GM19351 (cell line): ENCODE data around the gene PLPP3.

ENCODE experiments used
- ATAC-seq: cut with Tn5 transposase; IDR thresholded peaks from one replicate; pipeline ENCODE4 v1.9.1; 2021; ENCODE audit warnings: mild to moderate bottlenecking, moderate library complexity; ENCODE audit not compliant: unreplicated experiment

The PLPP3 gene

GRCh38 chr1:56550138-56550858 is 29.1 kb downstream of the PLPP3 start:
- ATAC-seq, result no peak

DNA sequence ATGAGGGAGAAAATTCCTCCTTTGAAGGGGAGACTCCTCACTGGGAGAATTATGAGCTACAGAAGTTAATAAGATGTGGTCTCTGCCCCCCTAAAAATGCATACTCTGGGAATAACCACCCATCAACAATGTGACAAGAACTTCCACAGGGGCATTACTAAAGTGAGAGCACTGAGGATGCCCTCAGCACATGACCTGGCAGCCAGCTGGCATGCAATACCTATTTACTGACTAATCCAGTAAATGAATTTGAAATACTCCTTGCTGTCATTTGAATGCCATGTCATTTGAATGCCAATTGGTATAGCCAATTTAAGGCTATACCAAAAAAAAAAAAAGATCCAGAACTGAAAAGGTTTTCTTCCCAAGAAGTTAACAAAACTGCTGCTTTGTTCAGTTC is 30.8 kb downstream of the PLPP3 start:
- no peak for ATAC-seq

DNA sequence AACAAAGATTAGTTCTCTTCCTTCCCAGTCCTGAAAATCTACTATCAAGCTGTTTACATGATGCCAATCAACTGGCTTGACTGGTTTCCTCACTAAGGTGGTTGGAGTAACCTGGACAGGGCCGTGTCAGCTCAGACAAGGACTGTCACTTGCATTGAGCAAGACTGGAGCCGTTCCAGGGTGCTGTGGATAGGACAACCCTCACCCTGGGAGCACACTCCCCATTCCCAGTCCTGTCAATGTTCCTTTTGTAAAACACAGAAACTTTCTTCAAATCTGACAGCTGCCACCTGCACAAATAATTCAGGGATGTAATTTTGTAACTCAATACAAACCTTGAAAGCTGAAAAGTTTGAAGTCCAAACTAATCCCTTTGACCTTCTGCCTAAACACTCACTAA is 31.4 kb downstream of the PLPP3 start:
- no peak for ATAC-seq

- no peak for ATAC-seq
Measured at GRCh38 chr1:56547473-56547872, 31.9 kb downstream of the PLPP3 start.

DNA sequence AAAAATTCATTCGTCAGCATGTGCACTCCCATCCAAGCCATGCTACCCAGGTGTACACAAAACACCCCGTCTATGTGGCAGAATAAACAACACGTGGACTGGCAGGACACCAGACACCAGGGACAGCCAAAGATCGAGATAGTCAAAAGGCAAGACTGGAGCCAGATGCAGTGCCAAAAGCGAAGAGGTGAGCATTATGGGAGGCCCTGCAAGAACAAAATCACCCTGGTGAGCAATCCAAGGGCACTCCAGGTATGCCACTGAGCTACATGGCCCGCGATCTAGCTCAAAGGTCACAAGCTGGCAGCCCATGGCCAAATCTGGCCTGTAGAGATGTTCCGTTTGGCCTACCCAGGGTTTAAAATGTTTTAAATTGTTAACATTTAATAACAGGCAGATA is 33.7 kb downstream of the PLPP3 start:
- ATAC-seq, result no peak

GRCh38 chr1:56543783-56544612 is 35.4 kb downstream of the PLPP3 start:
- no peak for ATAC-seq

DNA sequence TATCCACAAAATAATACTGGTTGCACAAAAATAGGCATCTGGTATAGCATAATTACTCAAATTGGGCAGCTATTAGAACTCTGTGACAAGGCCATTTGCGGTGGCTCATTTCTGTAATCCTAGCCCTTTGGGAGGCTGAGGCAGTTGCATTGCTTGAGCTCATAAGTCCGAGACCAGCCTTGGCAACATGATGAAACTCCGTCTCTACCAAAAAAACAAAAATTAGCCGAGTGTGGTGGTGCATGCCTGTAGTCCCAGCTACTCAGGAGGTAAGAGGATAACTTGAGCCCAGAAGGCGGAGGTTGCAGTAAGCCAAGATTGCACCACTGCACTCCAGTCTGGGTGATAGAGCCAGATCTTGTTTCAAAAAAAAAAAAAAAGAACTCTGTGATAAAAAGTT is 36.7 kb downstream of the PLPP3 start:
- no peak for ATAC-seq

GRCh38 chr1:56541408-56541807 is 38.0 kb downstream of the PLPP3 start:
- ATAC-seq, result no peak

DNA sequence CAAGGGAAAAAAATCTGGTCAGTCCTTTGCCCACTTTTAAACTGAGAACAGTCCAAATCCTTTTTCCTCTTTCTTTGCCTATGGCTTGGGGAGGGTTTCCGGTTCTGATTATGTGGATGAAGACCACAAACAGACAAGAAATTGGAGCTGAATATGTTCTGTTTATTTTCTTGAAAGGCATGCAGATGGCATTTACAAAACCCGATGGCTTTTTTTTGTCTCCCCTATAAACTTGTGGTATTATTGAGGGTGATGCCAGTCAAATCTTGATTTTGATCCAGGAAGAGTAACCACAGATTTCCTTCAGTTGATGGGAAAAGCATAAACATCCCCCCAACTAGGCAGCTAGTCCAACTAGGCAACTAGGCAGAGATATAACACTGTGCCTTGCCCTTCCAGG is 38.9 kb downstream of the PLPP3 start:
- ATAC-seq, result no peak

GRCh38 chr1:56539520-56539931 is 39.8 kb downstream of the PLPP3 start:
- no peak for ATAC-seq

- ATAC-seq, result no peak
Measured at GRCh38 chr1:56538532-56538931, 40.8 kb downstream of the PLPP3 start.

DNA sequence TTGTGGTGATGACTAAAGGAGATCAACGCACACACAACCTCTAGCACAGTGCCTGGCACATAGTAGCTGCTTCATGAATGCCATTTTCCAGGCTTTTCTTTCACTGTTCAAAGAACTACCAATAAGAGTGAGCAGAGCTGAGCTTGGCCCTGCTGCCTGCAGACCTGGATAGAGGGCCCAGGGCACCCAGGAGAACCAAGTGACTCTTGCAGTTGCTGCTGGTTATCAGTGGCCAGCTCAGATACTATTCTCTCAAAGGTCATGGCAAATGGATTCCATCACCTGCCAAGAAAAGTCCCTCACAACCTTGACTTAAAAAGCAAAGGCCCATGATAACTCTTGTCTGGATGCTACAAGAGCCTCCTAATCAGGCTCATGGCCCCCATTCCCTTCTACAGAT is 41.7 kb downstream of the PLPP3 start:
- ATAC-seq, result no peak

DNA sequence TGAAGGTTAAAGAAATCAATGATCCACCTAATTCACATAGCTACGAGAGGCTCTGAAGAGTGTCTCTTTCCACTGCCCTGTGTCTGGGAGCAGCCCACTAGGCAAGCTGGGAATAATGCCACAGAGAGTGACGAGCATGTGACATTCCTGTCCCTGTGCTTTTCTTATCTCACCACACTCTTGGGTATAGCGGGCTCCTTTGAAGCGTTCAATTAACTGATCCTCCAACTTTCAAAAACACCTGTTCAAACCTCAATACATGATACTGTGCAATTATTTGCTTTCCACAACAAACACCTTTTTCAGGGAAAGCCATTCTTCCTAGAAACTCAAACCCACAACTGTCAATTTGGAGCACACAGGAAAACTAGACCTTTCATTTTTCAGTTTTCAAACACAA is 43.4 kb downstream of the PLPP3 start:
- ATAC-seq, result no peak

- ATAC-seq, result no peak
Measured at GRCh38 chr1:56535362-56535761, 44.0 kb downstream of the PLPP3 start.

DNA sequence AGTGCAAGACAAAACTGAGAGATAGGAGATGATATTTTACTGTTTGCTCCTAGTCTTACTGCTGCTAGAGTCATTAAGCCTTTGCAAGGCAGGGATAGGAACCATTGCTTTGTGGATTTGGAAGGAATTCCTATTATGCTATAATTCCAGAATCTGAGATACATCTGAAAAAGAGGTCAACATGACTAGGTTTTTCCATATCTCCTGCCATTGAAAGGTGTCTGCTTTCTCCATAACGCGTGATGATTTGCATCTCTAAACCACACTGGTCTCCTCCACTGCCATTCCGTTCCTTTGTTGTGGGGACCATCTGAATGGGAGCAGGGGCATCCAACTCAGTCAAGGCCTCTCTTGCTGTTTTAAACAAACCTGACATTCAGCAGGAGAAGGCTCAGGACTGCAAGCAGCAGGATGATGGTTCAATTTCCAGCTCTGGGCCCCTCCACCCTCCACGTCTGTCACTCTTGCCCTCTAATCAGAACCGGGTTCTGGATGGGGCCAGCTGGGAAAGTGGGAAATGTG is 45.2 kb downstream of the PLPP3 start:
- ATAC-seq, result no peak

DNA sequence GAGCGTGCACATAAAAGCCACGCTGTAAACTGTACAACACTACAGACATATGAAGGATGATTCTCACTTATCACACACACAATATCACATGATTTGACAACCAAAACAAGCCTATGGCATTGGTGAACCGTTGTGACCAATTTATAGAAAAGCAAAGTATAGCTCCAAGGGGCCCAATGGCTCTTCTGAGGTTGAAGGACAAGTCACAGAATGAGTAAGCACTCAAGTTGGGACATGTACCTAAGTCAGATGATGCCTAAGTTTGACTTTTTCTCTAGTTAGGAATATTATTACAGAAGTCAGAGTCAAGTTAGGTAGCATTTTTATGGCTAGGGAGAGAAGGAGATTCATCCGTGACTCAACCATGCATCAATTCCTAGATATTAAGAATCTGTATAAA is 45.7 kb downstream of the PLPP3 start:
- ATAC-seq, result peak; percentile 82

DNA sequence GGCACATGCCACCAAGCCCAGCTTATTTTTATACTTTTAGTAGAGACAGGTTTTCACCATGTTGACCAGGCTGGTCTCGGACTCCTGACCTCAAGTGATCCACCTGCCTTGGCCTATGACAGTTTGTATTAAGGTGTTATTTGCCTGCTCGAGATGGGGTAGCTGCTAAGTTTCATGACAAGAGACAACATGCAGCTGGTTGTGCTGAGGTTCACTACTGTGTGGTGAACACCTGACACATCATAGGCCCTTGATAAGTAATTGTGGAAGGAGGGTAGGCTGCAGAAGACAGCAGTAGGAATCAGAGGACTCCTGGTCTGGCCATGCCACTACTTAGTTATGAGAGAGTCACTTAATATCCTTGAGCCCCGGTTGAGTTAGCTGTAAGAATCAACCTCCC is 46.2 kb downstream of the PLPP3 start:
- ATAC-seq, result peak; percentile 20

- ATAC-seq, result no peak
Measured at GRCh38 chr1:56532350-56532683, 47.0 kb downstream of the PLPP3 start.

DNA sequence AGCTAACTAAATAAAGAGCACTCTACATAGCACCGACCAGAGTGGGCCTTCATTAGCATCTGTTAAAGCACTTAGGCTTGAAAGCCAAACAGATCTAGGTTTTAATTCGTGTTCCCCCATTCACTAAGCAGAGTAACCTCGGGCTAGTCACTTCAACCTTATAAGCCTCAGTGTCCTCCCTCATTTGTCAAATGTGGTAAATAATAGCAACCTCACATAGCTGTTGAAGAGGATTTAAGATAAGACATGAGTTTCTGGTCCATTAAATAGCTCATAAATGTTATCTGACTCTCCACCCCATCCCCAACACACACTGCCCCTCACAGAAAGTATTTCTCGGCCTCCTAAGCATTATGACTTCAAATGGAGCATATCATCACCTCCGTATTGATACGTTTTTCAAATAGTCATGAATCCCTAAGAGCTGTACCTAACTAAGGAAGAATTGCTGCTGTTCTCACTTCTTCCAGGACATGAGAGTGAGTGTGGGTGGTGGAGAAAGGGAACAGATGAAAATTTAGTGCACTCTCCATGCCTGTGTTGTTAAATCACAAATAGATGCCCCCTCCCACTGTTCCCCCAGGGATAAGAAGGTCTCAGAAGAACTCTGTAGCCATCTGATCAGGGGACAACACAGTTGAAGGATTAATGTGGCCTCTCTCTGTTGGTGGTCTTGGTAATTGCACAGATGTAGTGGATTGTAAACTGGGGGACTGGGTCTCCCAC is 47.6 kb downstream of the PLPP3 start:
- no peak for ATAC-seq

DNA sequence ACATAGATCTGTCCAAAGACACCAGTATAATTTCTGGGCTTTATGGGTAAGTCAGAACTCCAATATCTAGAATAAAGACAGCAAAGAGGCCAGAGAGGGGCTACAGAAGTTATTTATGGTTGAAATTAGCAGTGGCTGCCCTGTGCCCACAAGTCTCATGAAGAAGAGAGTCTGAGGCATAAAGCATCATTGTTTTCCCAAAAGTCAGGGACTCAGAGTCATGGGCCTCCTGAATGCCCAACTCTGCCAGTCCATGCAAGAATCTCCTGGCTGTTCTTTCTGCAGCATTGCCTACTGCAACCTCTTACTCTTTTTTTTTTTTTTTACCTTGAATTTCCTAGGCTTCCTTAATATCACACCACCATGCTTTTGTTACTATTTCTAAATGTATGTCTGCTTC is 49.6 kb downstream of the PLPP3 start:
- ATAC-seq, result no peak

- no peak for ATAC-seq
Measured at GRCh38 chr1:56527548-56528302, 51.6 kb downstream of the PLPP3 start.
